IMR-90 (cell line): ENCODE measurements around the gene BRPF1. TPM values are rescaled to one million over a fixed set of nuclear protein-coding genes. Genes with fewer than 3 reads are reported as not detected.

Experiments
- ATAC-seq: fragments of 200-7000 bp; cut with Tn5 transposase; 2 replicates; pipeline ENCODE4 v1.9.1; 2020; ENCODE audit warnings: low read depth, mild to moderate bottlenecking, moderate library complexity
- BruUV-seq: library from RNA; stranded (reverse); fragments of 400-500 nt; replicated peaks from 2 replicates; lab custom pipeline; 2021; lab: Mats Ljungman, UMichigan
- CTCF ChIA-PET: fragments of 300-600 bp; formaldehyde crosslinking; extraction: SDS; loops from one replicate; lab custom pipeline; 2021; ENCODE audit warnings: antibody characterized with exemption; lab: Yijun Ruan, JAX
- POLR2A ChIA-PET: fragments of 300-600 bp; sonication (Branson Sonifier 250); formaldehyde crosslinking; loops from one replicate; lab custom pipeline; 2022; ENCODE audit warnings: antibody characterized with exemption; ENCODE audit not compliant: unreplicated experiment; lab: Charles Lee
- DNase-seq: peaks from one replicate; pipeline ENCODE4 v3.0.0; 2013
- H2AFZ ChIP-seq: replicated peaks from 2 replicates; pipeline ENCODE3; 2013; ENCODE audit warnings: low read length, mild to moderate bottlenecking; ENCODE audit not compliant: poor library complexity
- H2AK5ac ChIP-seq: 2 replicates; pipeline ENCODE4 v1.6.1; 2013; ENCODE audit warnings: low read depth, low read length, inconsistent platforms
- H2AK9ac ChIP-seq: replicated peaks from 2 replicates; pipeline ENCODE3; 2013; ENCODE audit warnings: mild to moderate bottlenecking, low read depth, low read length, moderate library complexity; ENCODE audit not compliant: poor library complexity
- H2BK120ac ChIP-seq: 2 replicates; pipeline ENCODE4 v1.6.1; 2013; ENCODE audit warnings: low read depth, low read length, inconsistent platforms
- H2BK15ac ChIP-seq: 3 replicates; pipeline ENCODE4 v1.6.1; 2013; ENCODE audit warnings: low read depth, low read length, inconsistent platforms
- H2BK20ac ChIP-seq: 2 replicates; pipeline ENCODE4 v1.6.1; 2013; ENCODE audit warnings: low read depth, mild to moderate bottlenecking, inconsistent platforms, low read length, moderate library complexity
- H2BK5ac ChIP-seq: 2 replicates; pipeline ENCODE4 v1.6.1; 2013; ENCODE audit warnings: mild to moderate bottlenecking, low read depth, low read length, inconsistent platforms; ENCODE audit not compliant: poor library complexity, severe bottlenecking
- H3K14ac ChIP-seq: replicated peaks from 2 replicates; pipeline ENCODE4 v1.6.1; 2013; ENCODE audit warnings: low read depth, low read length, inconsistent platforms
- H3K18ac ChIP-seq: 2 replicates; pipeline ENCODE4 v1.6.1; 2013; ENCODE audit warnings: low read depth, low read length, control low read depth
- H3K23ac ChIP-seq: 2 replicates; pipeline ENCODE4 v1.6.1; 2013; ENCODE audit warnings: low read depth, low read length, inconsistent platforms
- H3K27ac ChIP-seq: 2 replicates; pipeline ENCODE4 v1.5.1; 2013; ENCODE audit warnings: mild to moderate bottlenecking, control low read depth, low read length; ENCODE audit not compliant: insufficient read depth
- H3K27me3 ChIP-seq: 2 replicates; pipeline ENCODE4 v1.6.1; 2013; ENCODE audit warnings: low read length; ENCODE audit not compliant: control insufficient read depth, insufficient read depth
- H3K36me3 ChIP-seq: 2 replicates; pipeline ENCODE4 v1.6.1; 2013; ENCODE audit warnings: low read length, mixed read lengths; ENCODE audit not compliant: control insufficient read depth, insufficient read depth
- H3K4ac ChIP-seq: 2 replicates; pipeline ENCODE4 v1.6.1; 2013; ENCODE audit warnings: low read depth, low read length, inconsistent platforms
- H3K4me1 ChIP-seq: 2 replicates; pipeline ENCODE4 v1.6.1; 2013; ENCODE audit warnings: low read length, mixed read lengths; ENCODE audit not compliant: control insufficient read depth, insufficient read depth
- H3K4me2 ChIP-seq: 2 replicates; pipeline ENCODE4 v1.6.1; 2013; ENCODE audit warnings: low read depth, mild to moderate bottlenecking, control low read depth, low read length, moderate library complexity
- H3K4me3 ChIP-seq: 2 replicates; pipeline ENCODE4 v1.5.1; 2013; ENCODE audit warnings: low read depth, mild to moderate bottlenecking, control low read depth, low read length, moderate library complexity; ENCODE audit not compliant: insufficient read depth
- H3K56ac ChIP-seq: 2 replicates; pipeline ENCODE4 v1.6.1; 2013; ENCODE audit warnings: low read length, inconsistent platforms; ENCODE audit not compliant: insufficient read depth; ENCODE audit errors: extremely low read depth
- H3K79me1 ChIP-seq, 2 experiments: 2 replicates each; pipeline ENCODE4 v1.6.1; 2013; ENCODE audit warnings: low read length in 2 of 2, inconsistent platforms in 1 of 2, low read depth in 1 of 2
- H3K9ac ChIP-seq: 2 replicates; pipeline ENCODE4 v1.6.1; 2013; ENCODE audit warnings: low read depth, low read length, control low read depth
- H3K9me1 ChIP-seq: 2 replicates; pipeline ENCODE4 v1.6.1; 2013; ENCODE audit warnings: low read length, inconsistent platforms; ENCODE audit not compliant: insufficient read depth
- H3K9me3 ChIP-seq: 2 replicates; pipeline ENCODE4 v1.6.1; 2013; ENCODE audit warnings: low read length; ENCODE audit not compliant: control insufficient read depth, insufficient read depth
- H4K20me1 ChIP-seq: 2 replicates; pipeline ENCODE4 v1.6.1; 2013; ENCODE audit warnings: low read length, inconsistent platforms; ENCODE audit not compliant: insufficient read depth
- H4K5ac ChIP-seq: 2 replicates; pipeline ENCODE4 v1.6.1; 2013; ENCODE audit warnings: mild to moderate bottlenecking, low read depth, low read length, control low read depth
- H4K8ac ChIP-seq, 2 experiments: 2 replicates each; pipeline ENCODE4 v1.6.1; 2013; ENCODE audit warnings: low read depth in 2 of 2, low read length in 2 of 2, control low read depth in 1 of 2, inconsistent platforms in 1 of 2
- H4K91ac ChIP-seq: 2 replicates; pipeline ENCODE4 v1.6.1; 2013; ENCODE audit warnings: low read depth, low read length, inconsistent platforms; ENCODE audit not compliant: insufficient read depth
- CHD1 ChIP-seq: IDR thresholded peaks from 2 replicates; pipeline ENCODE4 v1.6.1; 2012; ENCODE audit warnings: low read depth, low read length, improper control_type of control experiment
- MAFK ChIP-seq: IDR thresholded peaks from 2 replicates; pipeline ENCODE4 v1.6.1; 2012; ENCODE audit warnings: low read depth, low read length, improper control_type of control experiment
- NFE2L2 ChIP-seq: fragments of 150-350 bp; IDR thresholded peaks from 2 replicates; pipeline ENCODE4 v1.6.1; 2016; ENCODE audit warnings: low read depth, mild to moderate bottlenecking, low read length
- POLR2A ChIP-seq: IDR thresholded peaks from 2 replicates; pipeline ENCODE4 v1.6.1; 2012; ENCODE audit warnings: mild to moderate bottlenecking, low read depth, low read length
- SMC3 ChIP-seq: fragments of 150-350 bp; IDR thresholded peaks from 2 replicates; pipeline ENCODE4 v1.6.1; 2016; ENCODE audit warnings: low read depth, mild to moderate bottlenecking, antibody characterized with exemption, low read length, moderate library complexity
- WGBS, 2 experiments: methylation state at CpG; one replicate each; pipeline versions ENCODE4 v1.1.5 to v1.1.7; 2013; ENCODE audit warnings: missing lambda C conversion rate in 2 of 2; ENCODE audit not compliant: insufficient read length in 1 of 2; ENCODE audit errors: extremely low coverage in 2 of 2; 5-methylcytosine and 5-hydroxymethylcytosine counted together
- dilution Hi-C: fragments of 300-500 bp; cut with HindIII; formaldehyde crosslinking; loops from one replicate; pipeline ENCODE4 v1.14.3; 2018; ENCODE audit warnings: low sequenced_read_pairs; ENCODE audit not compliant: unreplicated experiment
- in situ Hi-C: fragments of 300-500 bp; cut with MboI; formaldehyde crosslinking; loops from 3 replicates; pipeline ENCODE4 v1.14.3; 2019; ENCODE audit warnings: low sequenced_read_pairs, inconsistent platforms, mixed read lengths
- intact Hi-C: fragments of 100-400 bp; cut with micrococcal nuclease; formaldehyde crosslinking; loops from 2 replicates; pipeline ENCODE4 v1.10.0; 2022
- polyA plus RNA-seq, 3 experiments: library from polyadenylated mRNA; depleted of rRNA; stranded (reverse); fragments of >200 nt; gene quantifications; 2 replicates each; pipeline ENCODE4 v1.2.3, GENCODE V29; 2012; ENCODE audit warnings: low replicate concordance in 1 of 3
- total RNA-seq: library from RNA; depleted of rRNA; stranded (reverse); fragments of >200 nt; gene quantifications from 2 replicates; pipeline ENCODE4 v1.2.3, GENCODE V29; 2012

The BRPF1 gene
- total and polyA plus RNA-seq, 2 of the 4 experiments (the other 2 are of a cell fraction): 13.6 to 15.6 TPM

- peak overlapping the region; percentile 96; the same call in 1 of the 2 replicates for H3K23ac ChIP-seq
- H3K27me3 ChIP-seq: no peaks in the 10 kb centered on the region
- POLR2A ChIA-PET: no interaction called here
- peaks cover 32 to 47% of the 10 kb centered on the region in 2 experiments for H3K79me1 ChIP-seq
- no TSS peak for BruUV-seq
- peaks cover 17% of the 10 kb centered on the region; the same call in 1 of the 2 replicates for H4K20me1 ChIP-seq
- no peak overlapping the region for H2AK9ac ChIP-seq
- WGBS, 2 experiments: 97% methylated on average over 4 of the region's 11 CpGs; no CpG with 5 or more reads in 1 of the 2 experiments
- H4K8ac ChIP-seq: peak overlapping the region in 1 of 2 experiments; percentile 88; a peak in 1 of 4 replicates
- H4K5ac ChIP-seq: no peak overlapping the region
- intact Hi-C loops: loop anchor here (5.0 kb wide), 1 partner anchor 59 kb away; the partner anchor contains the start of gene BRPF1
- no peak for TF ChIP-seq MAFK
- TF ChIP-seq POLR2A: no peak
- no peak for TF ChIP-seq SMC3
- TF ChIP-seq CHD1: no peak
- TF ChIP-seq NFE2L2: no peak
- H2BK5ac ChIP-seq: no peak overlapping the region
- peak overlapping the region; percentile 93; the same call in 1 of the 2 replicates for H2AK5ac ChIP-seq
- H3K27ac ChIP-seq: no peak overlapping the region
- no peak overlapping the region for H2BK20ac ChIP-seq
- no peak overlapping the region for H2AFZ ChIP-seq
- CTCF ChIA-PET: no interaction called here
- no peak overlapping the region for H4K91ac ChIP-seq
- DNase-seq (no peak), ATAC-seq (no peak)
- H3K18ac ChIP-seq: no peak overlapping the region
- H3K4ac ChIP-seq: peak overlapping the region; percentile 97
- H3K9me3 ChIP-seq: no peaks in the 10 kb centered on the region
- peaks cover 19% of the 10 kb centered on the region for H3K9me1 ChIP-seq
- peak overlapping the region; percentile 87; the same call in 1 of the 2 replicates for H3K9ac ChIP-seq
- no peak overlapping the region for H3K4me3 ChIP-seq
- peaks cover 9% of the 10 kb centered on the region for H3K4me1 ChIP-seq
- H2BK120ac ChIP-seq: no peak overlapping the region
- H3K36me3 ChIP-seq: peaks cover 35% of the 10 kb centered on the region
- in situ Hi-C loops: no loop called here
- no peak overlapping the region for H2BK15ac ChIP-seq
- peak overlapping the region; percentile 94; the same call in 1 of the 2 replicates for H3K4me2 ChIP-seq
- H3K56ac ChIP-seq: no peak overlapping the region
- dilution Hi-C loops: no loop called here
- H3K14ac ChIP-seq: no peak overlapping the region
These were observed 59.6 kb downstream of the BRPF1 start for GRCh38 chr3:9791127-9791526.
